Tibial nerve (tissue), 4 donors: ENCODE measurements around the gene OXER1. TPM values are rescaled to one million over a fixed set of nuclear protein-coding genes. Genes with fewer than 3 reads are reported as not detected.

Experiments used
- DNase-seq, 2 donors: peaks; one replicate each; pipeline ENCODE4 v3.0.0-alpha.2; 2019; ENCODE audit warnings: low spot score in 2 of 2
- H3K27ac ChIP-seq, 4 donors: fragments of 200-600 bp; sonication (generic) in 3 of 4; one replicate each; pipeline ENCODE4 v1.5.1; 2017 to 2019; ENCODE audit warnings: mild to moderate bottlenecking in 1 of 4
- H3K27me3 ChIP-seq, 2 donors: fragments of 200-600 bp; sonication (generic) in 1 of 2; one replicate each; pipeline versions ENCODE4 v1.5.1 to v1.6.0; 2017 to 2019
- H3K36me3 ChIP-seq, 3 donors: fragments of 200-600 bp; sonication (generic); one replicate each; pipeline ENCODE4 v1.5.1; 2018 to 2019
- H3K4me1 ChIP-seq, 4 donors: fragments of 200-600 bp; sonication (generic) in 3 of 4; one replicate each; pipeline ENCODE4 v1.5.1; 2017 to 2019
- H3K4me3 ChIP-seq, 4 donors: fragments of 200-600 bp; sonication (generic) in 3 of 4; one replicate each; pipeline ENCODE4 v1.5.1; 2017 to 2019; ENCODE audit warnings: mild to moderate bottlenecking in 1 of 4, moderate library complexity in 1 of 4
- H3K9me3 ChIP-seq, 4 donors: fragments of 200-600 bp; sonication (generic) in 3 of 4; one replicate each; pipeline ENCODE4 v1.5.1; 2017 to 2019
- CTCF ChIP-seq, 5 experiments: fragments of 200-600 bp in 3 of 5; fragments of 450-650 bp in 2 of 5; sonication (generic) in 3 of 5; IDR thresholded peaks; one replicate each; pipeline ENCODE4 v1.5.1; 2016 to 2019; ENCODE audit warnings: antibody characterized with exemption in 5 of 5, mild to moderate bottlenecking in 3 of 5, moderate library complexity in 2 of 5
- EP300 ChIP-seq, 2 donors: sonication (generic); formaldehyde crosslinking; IDR thresholded peaks; one replicate each; pipeline ENCODE4 v1.6.1; 2017; ENCODE audit warnings: antibody characterized with exemption in 2 of 2, mild to moderate bottlenecking in 1 of 2
- POLR2A ChIP-seq, 2 donors: fragments of 450-650 bp; IDR thresholded peaks; one replicate each; pipeline ENCODE4 v1.6.1; 2017; ENCODE audit warnings: antibody characterized with exemption in 2 of 2, mild to moderate bottlenecking in 2 of 2, moderate library complexity in 2 of 2
- WGBS, 2 donors: methylation state at CpG; one replicate each; pipeline ENCODE4 v1.1.5; 2018; 5-methylcytosine and 5-hydroxymethylcytosine counted together
- total RNA-seq, 4 donors: library from RNA; depleted of rRNA; stranded (reverse); fragments of >200 nt; gene quantifications; one replicate each; pipeline ENCODE4 v1.1.0, GENCODE V29; 2016

The OXER1 gene
- total RNA-seq, 4 donors from 2014 or later = 0.60 to 3.7 (median 1.3) TPM

DNA sequence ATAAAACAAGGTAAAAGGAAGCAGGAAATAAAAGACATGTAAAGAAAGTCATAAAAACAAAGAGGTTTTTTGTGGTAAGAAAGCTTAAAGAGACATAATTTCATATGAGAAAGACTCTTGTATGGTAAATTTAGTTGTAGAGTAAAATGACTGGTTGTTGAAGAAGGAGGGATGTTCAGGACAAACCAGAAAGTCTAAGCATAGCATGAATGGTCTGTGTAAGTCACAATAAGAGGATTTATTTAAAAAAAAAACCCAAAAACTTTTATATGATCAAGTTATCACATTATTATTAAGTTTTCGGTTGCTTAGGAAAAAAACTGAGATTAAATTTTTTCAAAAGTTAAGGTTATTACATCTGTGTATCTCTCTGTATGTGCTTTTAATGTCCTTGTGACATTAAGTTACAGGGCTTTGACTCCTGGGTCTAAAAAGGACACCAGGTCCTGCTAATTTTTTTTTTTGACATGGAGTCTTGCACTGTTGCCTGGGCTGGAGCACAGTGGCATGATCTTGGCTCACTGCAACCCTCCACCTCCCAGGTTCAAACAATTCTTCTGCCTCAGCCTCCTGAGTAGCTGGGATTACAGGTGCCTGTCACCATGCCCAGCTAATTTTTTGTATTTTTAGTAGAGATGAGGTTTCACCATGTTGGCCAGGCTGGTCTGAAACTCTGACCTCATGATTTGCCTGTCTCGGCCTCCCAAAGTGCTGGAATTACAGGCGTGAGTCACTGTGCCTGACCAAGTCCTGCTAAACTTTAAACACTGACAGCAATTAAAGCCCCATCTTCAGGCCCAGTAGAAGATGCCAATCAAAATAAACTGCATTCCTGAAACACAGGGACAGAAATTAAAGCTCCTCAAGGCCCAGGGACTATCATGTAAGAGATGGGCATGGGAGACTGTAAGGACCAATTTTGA is 14.2 kb upstream of the OXER1 start:
- DNase-seq = no peak
- TF ChIP-seq POLR2A (IDR thresholded peaks at IDR 0.05) (no peak), CTCF (IDR thresholded peaks at IDR 0.05) (no peak), EP300 (IDR thresholded peaks at IDR 0.05) (no peak)
- H3K27me3 ChIP-seq = no peaks in the 10 kb centered on the region
- no peak overlapping the region for H3K4me3 ChIP-seq
- H3K36me3 ChIP-seq = peaks cover 0 to 5% (median 2%) of the 10 kb centered on the region in 3 donors
- no peaks in the 10 kb centered on the region for H3K9me3 ChIP-seq
- 88 to 91% methylated on average over 3 of the region's 3 CpGs for WGBS, 2 donors
- H3K27ac ChIP-seq = no peak overlapping the region
- no peaks in the 10 kb centered on the region for H3K4me1 ChIP-seq

DNA sequence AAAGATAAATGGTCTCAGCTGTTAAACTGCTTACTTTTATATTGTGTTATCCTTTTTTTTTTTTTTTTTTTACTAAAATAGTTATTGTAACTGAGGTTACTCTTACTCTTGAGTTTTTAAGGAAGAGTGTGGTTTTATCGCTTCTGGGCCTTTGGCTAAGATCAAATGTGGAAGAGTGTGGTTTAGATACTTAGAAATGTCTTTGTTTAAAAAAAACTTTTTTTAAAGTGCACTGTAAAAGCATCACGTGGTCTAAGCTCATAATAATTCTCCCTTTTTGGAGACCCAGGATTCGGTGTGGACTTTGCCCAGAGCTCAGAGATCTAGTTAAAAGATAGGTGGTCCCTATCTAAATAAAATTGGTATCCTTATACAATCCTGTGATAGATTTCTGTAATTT is 11.9 kb upstream of the OXER1 start:
- no peak for DNase-seq
- Histone ChIP-seq H3K27me3 (no peaks in the 10 kb centered on the region), H3K27ac (no peak overlapping the region), H3K4me3 (no peak overlapping the region), H3K4me1 (no peaks in the 10 kb centered on the region), H3K36me3 (peaks cover 0 to 5% (median 0%) of the 10 kb centered on the region in 3 donors), H3K9me3 (no peaks in the 10 kb centered on the region)
- 57 to 77% methylated on average over 3 of the region's 3 CpGs for WGBS, 2 donors
- TF ChIP-seq CTCF (IDR thresholded peaks at IDR 0.05) (no peak), EP300 (IDR thresholded peaks at IDR 0.05) (no peak), POLR2A (IDR thresholded peaks at IDR 0.05) (no peak)

GRCh38 chr2:42775186-42775585 is 11.3 kb upstream of the OXER1 start:
- Histone ChIP-seq H3K27me3 (no peaks in the 10 kb centered on the region), H3K4me1 (no peaks in the 10 kb centered on the region), H3K9me3 (no peaks in the 10 kb centered on the region), H3K4me3 (no peak overlapping the region), H3K36me3 (peaks cover 0 to 5% (median 0%) of the 10 kb centered on the region in 3 donors), H3K27ac (no peak overlapping the region)
- 61 to 70% methylated on average over 2 of the region's 2 CpGs for WGBS, 2 donors
- TF ChIP-seq EP300 (IDR thresholded peaks at IDR 0.05) = no peak
- no peak for TF ChIP-seq POLR2A (IDR thresholded peaks at IDR 0.05)
- no peak for TF ChIP-seq CTCF (IDR thresholded peaks at IDR 0.05)
- DNase-seq = no peak

- DNase-seq = no peak
- TF ChIP-seq EP300 (IDR thresholded peaks at IDR 0.05) = no peak
- no peak for TF ChIP-seq CTCF (IDR thresholded peaks at IDR 0.05)
- TF ChIP-seq POLR2A (IDR thresholded peaks at IDR 0.05) = no peak
- peaks cover 0 to 5% (median 0%) of the 10 kb centered on the region in 3 donors for H3K36me3 ChIP-seq
- H3K27ac ChIP-seq = no peak overlapping the region
- H3K9me3 ChIP-seq = no peaks in the 10 kb centered on the region
- no peaks in the 10 kb centered on the region for H3K27me3 ChIP-seq
- WGBS, 2 donors = 87 to 88% methylated on average over 2 to 5 of the region's 5 CpGs
- H3K4me3 ChIP-seq = no peak overlapping the region
- no peaks in the 10 kb centered on the region for H3K4me1 ChIP-seq
These were observed 7.7 kb upstream of the OXER1 start for GRCh38 chr2:42771546-42772153.
